8988T (cell line): ENCODE results near the gene ADARB1.

ENCODE experiments used
- DNase-seq: peaks from one replicate; pipeline ENCODE4 v3.0.0; 2011

The ADARB1 gene

GRCh38 chr21:45235488-45235887 is 161.1 kb downstream of the ADARB1 start:
- no peak for DNase-seq

- DNase-seq, result no peak
These were observed 162.1 kb downstream of the ADARB1 start for GRCh38 chr21:45236481-45236880.

GRCh38 chr21:45237401-45237800 is 163.0 kb downstream of the ADARB1 start:
- DNase-seq, result no peak

- DNase-seq, result no peak
These were observed 167.0 kb downstream of the ADARB1 start for GRCh38 chr21:45241357-45241756.

- DNase-seq, result no peak
These were observed 169.2 kb downstream of the ADARB1 start for GRCh38 chr21:45243603-45244002.

- no peak for DNase-seq
These were observed 170.5 kb downstream of the ADARB1 start for GRCh38 chr21:45244799-45245340.

GRCh38 chr21:45246386-45247320 is 172.3 kb downstream of the ADARB1 start:
- no peak for DNase-seq

GRCh38 chr21:45248301-45248892 is 174.0 kb downstream of the ADARB1 start:
- DNase-seq, result no peak

- no peak for DNase-seq
These were observed 174.6 kb downstream of the ADARB1 start for GRCh38 chr21:45248893-45249381.

GRCh38 chr21:45249626-45250025 is 175.2 kb downstream of the ADARB1 start:
- no peak for DNase-seq

- DNase-seq, result no peak
These were observed 175.9 kb downstream of the ADARB1 start for GRCh38 chr21:45250272-45250671.

GRCh38 chr21:45250914-45251634 is 176.7 kb downstream of the ADARB1 start:
- DNase-seq, result no peak

GRCh38 chr21:45251635-45252447 is 177.5 kb downstream of the ADARB1 start:
- DNase-seq, result no peak

GRCh38 chr21:45252448-45252925 is 178.1 kb downstream of the ADARB1 start:
- no peak for DNase-seq

- DNase-seq, result no peak
These were observed 178.8 kb downstream of the ADARB1 start for GRCh38 chr21:45253180-45253579.

- DNase-seq, result no peak
These were observed 179.5 kb downstream of the ADARB1 start for GRCh38 chr21:45253633-45254459.

GRCh38 chr21:45254460-45254930 is 180.1 kb downstream of the ADARB1 start:
- DNase-seq, result no peak

GRCh38 chr21:45255381-45256020 is 181.1 kb downstream of the ADARB1 start:
- DNase-seq, result no peak

GRCh38 chr21:45256021-45256911 is 181.9 kb downstream of the ADARB1 start:
- no peak for DNase-seq
